CD4-positive, alpha-beta T cell treated with Interleukin-6 at 100 ng/mL for 8 hours (primary cell): ENCODE results near the gene BAIAP2L2.
"Not testable (repeated sequence)": the region's sequence is repeated elsewhere in the genome, so short reads cannot be mapped to it uniquely, and the experiment has no call there.

ENCODE experiments used
- DNase-seq: peaks from one replicate; pipeline ENCODE4 v3.0.0-alpha.2; 2020; ENCODE audit warnings: mixed read lengths, low spot score

The BAIAP2L2 gene

DNA sequence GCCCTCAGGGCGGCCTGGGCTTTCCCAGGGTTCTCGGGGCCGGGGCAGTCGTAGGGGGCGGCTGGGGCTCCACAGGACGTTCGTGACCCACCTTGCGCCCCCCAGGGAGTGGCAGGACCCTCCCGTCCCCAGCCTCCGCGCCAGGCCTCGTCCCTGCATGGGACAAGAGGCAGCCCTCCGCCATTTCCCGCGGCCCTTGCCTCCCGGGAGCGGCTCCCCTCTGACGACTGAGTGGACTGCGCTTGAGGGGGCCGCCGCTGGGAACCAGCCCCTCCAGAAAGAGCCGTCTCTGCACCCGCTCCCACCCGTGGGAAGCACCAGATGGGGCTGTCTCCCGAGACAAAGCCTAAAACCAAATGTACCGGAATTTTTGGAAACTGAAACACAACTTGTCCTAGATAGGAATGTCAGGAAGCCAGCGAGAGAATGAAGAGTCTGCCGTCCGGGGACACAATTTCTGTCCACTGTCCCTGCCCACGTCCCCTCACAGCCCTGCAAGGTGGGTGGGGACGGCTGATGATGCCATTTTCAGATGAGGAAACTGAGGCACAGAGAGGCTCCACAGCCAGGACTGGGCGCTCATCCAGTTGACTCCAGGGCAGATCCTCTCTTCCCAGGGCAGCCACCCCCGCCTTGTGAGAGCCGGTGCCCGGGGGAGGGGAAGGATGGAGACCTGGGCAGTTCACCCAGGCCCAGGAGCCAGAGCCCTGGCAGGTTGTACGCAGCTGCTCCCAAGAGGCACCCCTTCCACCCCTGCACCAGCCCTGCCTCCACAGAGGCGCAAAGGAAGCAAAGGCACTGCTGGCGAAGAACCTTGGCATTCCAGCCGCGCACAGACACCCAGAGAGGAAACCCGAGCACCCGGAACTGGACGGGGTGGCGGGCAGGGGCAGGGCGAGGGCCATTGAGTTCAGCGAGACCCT lies 71.3 kb downstream of the BAIAP2L2 start:
- DNase-seq, result no peak

DNA sequence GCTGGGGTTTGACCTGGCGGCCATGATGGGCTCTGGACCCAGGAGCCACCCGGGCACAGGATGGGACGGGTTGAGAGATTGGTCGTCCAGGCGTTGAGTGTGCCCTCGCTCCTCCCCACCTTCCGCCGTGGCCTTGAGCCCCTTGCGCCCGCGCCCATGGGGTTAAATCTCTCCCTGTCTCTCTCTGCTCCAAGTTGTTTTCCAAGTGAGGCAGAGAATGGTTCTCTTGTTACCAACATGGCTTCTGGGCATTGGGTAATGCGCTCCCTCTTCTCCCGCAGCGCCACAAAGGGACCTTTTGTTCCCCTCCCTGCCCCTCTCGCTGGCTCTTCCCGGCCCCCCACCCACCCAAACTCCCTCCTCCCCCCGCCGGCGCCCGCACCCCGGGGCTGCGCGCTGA lies 72.1 kb downstream of the BAIAP2L2 start:
- DNase-seq, result no peak

DNA sequence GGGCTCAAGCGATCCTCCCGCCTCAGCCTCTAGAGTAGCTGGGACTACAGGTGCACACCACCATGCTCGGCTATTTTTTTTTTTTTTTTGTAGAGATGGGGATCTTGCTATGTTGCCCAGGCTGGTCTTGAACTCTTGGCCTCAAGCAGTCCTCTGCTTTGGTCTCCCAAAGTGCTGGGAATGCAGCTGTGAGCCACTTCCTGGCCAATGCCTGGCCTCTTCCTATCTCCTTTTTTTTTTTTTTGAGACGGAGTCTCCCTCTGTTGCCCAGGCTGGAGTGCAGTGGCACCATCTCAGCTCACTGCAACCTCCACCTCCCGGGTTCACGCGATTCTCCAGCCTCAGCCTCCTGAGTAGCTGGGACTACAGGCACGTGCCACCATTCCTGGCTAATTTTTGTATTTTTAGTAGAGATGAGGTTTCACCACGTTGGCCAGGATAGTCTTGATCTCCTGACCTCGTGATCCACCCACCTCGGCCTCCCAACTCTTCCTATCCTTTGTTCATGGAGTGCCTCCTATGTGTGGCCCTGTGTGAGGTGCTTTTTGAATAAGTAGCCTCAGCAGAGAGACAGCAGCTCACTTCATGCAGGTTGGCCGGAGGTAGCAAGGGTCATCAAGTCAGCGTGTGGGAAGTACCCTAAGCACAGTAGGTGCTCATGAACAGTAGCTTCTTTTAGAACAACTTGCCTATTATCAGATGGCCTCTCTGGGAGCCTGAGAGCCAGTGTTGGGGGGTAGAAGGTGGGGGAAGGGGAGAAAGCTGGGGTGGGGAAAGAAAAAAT lies 72.9 kb downstream of the BAIAP2L2 start:
- DNase-seq, result not testable (repeated sequence)

DNA sequence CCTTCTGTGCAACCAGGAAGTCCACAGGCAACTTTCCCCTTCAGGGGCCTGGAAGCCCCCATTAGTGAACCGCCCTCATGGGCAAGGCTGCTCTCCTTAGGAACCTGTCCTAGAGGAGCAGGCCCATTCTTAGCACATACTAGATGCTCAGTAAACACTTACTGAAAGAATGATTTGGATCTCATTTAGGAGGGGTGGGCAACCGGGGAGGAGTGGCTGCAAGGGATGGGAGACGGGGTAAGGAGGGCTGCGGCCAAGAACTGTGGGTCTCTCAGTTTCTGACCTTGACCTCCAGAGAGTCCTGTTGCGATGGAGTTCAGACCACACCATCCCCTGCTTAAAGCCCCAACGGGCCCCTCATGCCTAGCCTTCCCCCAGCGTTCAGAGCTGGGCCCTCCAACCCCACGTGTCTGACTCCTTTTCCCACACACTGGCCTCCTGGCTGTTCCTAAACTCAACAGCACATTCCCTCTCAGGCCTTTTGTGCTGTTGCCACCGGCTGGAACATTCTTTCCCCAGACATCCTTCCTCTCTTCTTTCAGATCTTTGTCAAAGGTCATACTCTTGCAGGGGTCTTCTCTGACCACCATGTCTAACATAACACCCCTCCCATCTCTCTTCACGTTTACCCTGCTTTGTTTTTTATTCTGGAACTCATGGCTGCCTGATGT lies 74.0 kb downstream of the BAIAP2L2 start:
- DNase-seq, result no peak

DNA sequence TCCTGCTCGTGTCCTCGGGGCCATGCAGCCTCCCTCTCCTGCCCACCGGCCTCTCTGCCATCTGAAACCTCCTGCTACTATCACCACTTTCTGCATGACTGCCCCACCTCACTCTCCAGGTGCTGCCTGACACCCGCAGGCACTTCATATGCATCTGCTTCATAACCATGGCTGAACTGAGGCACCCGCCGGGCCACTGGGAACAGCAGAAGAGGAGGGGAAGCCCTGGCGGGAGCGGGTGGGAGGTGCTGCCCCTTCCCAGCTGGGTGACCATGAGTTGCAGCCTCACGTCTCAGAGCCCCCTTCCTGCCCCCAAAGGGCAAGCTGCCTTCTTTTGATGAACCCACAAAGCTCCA lies 75.0 kb downstream of the BAIAP2L2 start:
- no peak for DNase-seq
